ENCODE data around the gene ENGASE. TPM values are rescaled to one million over a fixed set of nuclear protein-coding genes. Genes with fewer than 3 reads are reported as not detected.

Gene ENGASE
- total RNA-seq, 1 experiment from 2014 or later: 34.5 TPM

GRCh38 chr17:79041041-79041570 lies 33.5 kb upstream of the ENGASE start:
- H3K4me1 Mint-ChIP-seq (ENCODE audit: insufficient read depth, unreplicated experiment): peaks cover 37% of the 10 kb centered on the region
- H3K9me3 Mint-ChIP-seq (ENCODE audit: unreplicated experiment): no peaks in the 10 kb centered on the region
- BruUV-seq (replicated peaks): no TSS peak
- peaks cover 11% of the 10 kb centered on the region for H3K36me3 Mint-ChIP-seq (ENCODE audit: insufficient read depth, unreplicated experiment)
- H3K27ac Mint-ChIP-seq (ENCODE audit: low read depth, unreplicated experiment): peak overlapping the region; percentile 95
- TF ChIP-seq, protein P1, sequence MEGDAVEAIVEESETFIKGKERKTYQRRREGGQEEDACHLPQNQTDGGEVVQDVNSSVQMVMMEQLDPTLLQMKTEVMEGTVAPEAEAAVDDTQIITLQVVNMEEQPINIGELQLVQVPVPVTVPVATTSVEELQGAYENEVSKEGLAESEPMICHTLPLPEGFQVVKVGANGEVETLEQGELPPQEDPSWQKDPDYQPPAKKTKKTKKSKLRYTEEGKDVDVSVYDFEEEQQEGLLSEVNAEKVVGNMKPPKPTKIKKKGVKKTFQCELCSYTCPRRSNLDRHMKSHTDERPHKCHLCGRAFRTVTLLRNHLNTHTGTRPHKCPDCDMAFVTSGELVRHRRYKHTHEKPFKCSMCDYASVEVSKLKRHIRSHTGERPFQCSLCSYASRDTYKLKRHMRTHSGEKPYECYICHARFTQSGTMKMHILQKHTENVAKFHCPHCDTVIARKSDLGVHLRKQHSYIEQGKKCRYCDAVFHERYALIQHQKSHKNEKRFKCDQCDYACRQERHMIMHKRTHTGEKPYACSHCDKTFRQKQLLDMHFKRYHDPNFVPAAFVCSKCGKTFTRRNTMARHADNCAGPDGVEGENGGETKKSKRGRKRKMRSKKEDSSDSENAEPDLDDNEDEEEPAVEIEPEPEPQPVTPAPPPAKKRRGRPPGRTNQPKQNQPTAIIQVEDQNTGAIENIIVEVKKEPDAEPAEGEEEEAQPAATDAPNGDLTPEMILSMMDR (IDR thresholded peaks at IDR 0.05; ENCODE audit: unreplicated experiment): no peak
- ChIA-PET POLR2A (interaction anchor here (0.5 to 1.6 kb wide), 5 partner anchors 10 to 745 kb away, joined by 3 to 7 read pairs (median 3); no protein-coding TSS in a partner anchor), CTCF (interaction anchor here (0.6 to 1.9 kb wide), 9 partner anchors 8 to 62 kb away, joined by 3 to 14 read pairs (median 4); no protein-coding TSS in a partner anchor)
- peaks cover 26% of the 10 kb centered on the region for H3K27me3 Mint-ChIP-seq (ENCODE audit: insufficient read depth, unreplicated experiment)
- intact Hi-C loops (cut with micrococcal nuclease): no loop called here
- H3K4me3 Mint-ChIP-seq (ENCODE audit: unreplicated experiment): no peak overlapping the region
- no peak for DNase-seq (ENCODE audit: unreplicated experiment)

DNA sequence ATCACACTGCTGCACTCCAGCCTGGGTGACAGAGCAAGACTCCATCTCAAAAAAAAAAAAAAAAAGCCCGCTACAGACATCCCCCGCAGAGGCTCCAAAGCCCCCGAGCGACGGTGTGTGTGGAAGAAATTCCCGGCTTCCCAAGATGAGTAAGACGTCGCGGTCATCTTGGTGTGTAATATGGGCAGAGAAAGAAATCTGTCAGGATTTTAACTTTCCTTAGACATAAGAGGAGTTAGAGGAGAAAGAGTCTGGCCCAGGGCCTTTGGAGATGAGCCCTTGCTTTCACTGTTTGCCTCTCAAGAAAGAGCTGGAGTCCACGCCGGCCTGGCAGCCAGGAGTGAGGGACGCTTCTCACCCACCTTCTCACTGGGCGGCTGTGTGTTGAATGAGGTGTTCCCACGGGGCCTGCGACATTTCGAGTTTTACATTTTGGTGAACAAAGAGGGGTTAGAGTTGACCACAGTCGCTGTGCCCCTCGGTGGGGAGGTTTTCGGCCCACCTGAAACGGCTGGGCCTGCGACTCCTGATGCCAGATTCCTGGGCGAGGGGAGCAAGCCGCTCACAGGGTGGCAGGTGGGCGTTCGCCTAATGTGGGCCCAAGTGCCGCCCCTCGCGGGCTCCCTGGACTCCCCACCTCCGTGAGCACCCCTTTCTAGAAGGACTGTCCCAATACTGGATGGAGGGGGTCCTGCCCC lies 32.8 kb upstream of the ENGASE start:
- ChIA-PET POLR2A (no interaction called here), CTCF (interaction anchor here (0.6 to 1.9 kb wide), 13 partner anchors 9 to 354 kb away, joined by 3 to 14 read pairs (median 4); no protein-coding TSS in a partner anchor)
- intact Hi-C loops (cut with micrococcal nuclease): loop anchor here (1.0 kb wide), 1 partner anchor 23 kb away; no protein-coding TSS in a partner anchor
- peaks cover 26% of the 10 kb centered on the region for H3K27me3 Mint-ChIP-seq (ENCODE audit: insufficient read depth, unreplicated experiment)
- H3K4me1 Mint-ChIP-seq (ENCODE audit: insufficient read depth, unreplicated experiment): peaks cover 35% of the 10 kb centered on the region
- DNase-seq (ENCODE audit: unreplicated experiment): no peak
- H3K9me3 Mint-ChIP-seq (ENCODE audit: unreplicated experiment): no peaks in the 10 kb centered on the region
- no peak overlapping the region for H3K4me3 Mint-ChIP-seq (ENCODE audit: unreplicated experiment)
- H3K27ac Mint-ChIP-seq (ENCODE audit: low read depth, unreplicated experiment): no peak overlapping the region
- TF ChIP-seq, protein P1 (IDR thresholded peaks at IDR 0.05; ENCODE audit: unreplicated experiment): no peak
- BruUV-seq (replicated peaks): no TSS peak
- H3K36me3 Mint-ChIP-seq (ENCODE audit: insufficient read depth, unreplicated experiment): peaks cover 6% of the 10 kb centered on the region

- Mint-ChIP-seq H3K27me3 (ENCODE audit: insufficient read depth, unreplicated experiment) (peaks cover 26% of the 10 kb centered on the region), H3K4me3 (ENCODE audit: unreplicated experiment) (no peak overlapping the region), H3K36me3 (ENCODE audit: insufficient read depth, unreplicated experiment) (peaks cover 5% of the 10 kb centered on the region), H3K27ac (ENCODE audit: low read depth, unreplicated experiment) (no peak overlapping the region), H3K4me1 (ENCODE audit: insufficient read depth, unreplicated experiment) (peaks cover 35% of the 10 kb centered on the region), H3K9me3 (ENCODE audit: unreplicated experiment) (no peaks in the 10 kb centered on the region)
- CTCF ChIA-PET: interaction anchor here (0.6 to 1.9 kb wide), 10 partner anchors 10 to 354 kb away, joined by 3 to 14 read pairs (median 4); no protein-coding TSS in a partner anchor
- intact Hi-C loops (cut with micrococcal nuclease): loop anchor here (1.0 kb wide), 1 partner anchor 23 kb away; no protein-coding TSS in a partner anchor
- peak; percentile 72 for DNase-seq (ENCODE audit: unreplicated experiment)
- no TSS peak for BruUV-seq (replicated peaks)
- POLR2A ChIA-PET: no interaction called here
- TF ChIP-seq, protein P1 (IDR thresholded peaks at IDR 0.05; ENCODE audit: unreplicated experiment): peak; percentile 54
Observed at GRCh38 chr17:79042421-79043190, 32.0 kb upstream of the ENGASE start.

All from MCF 10A (cell line).